ENCODE measurements around the gene CLEC11A. TPM values are rescaled to one million over a fixed set of nuclear protein-coding genes. Genes with fewer than 3 reads are reported as not detected.

The CLEC11A gene
- total RNA-seq, 1 donor, result 23.5 TPM

- TF ChIP-seq CTCF (IDR thresholded peaks at IDR 0.05; ENCODE audit: extremely low read depth, low read depth, low read length), result no peak
- Histone ChIP-seq H3K9me3 (ENCODE audit: low read depth, low read length) (no peaks in the 10 kb centered on the region), H3K27me3 (ENCODE audit: insufficient read depth, low read length) (no peaks in the 10 kb centered on the region), H3K27ac (ENCODE audit: low read depth, low read length) (no peak overlapping the region), H3K36me3 (ENCODE audit: insufficient read depth, low read length) (no peaks in the 10 kb centered on the region), H3K4me3 (ENCODE audit: insufficient read depth, low read length) (no peak overlapping the region), H2AFZ (ENCODE audit: low read length) (no peak overlapping the region), H4K20me1 (ENCODE audit: insufficient read depth, low read length) (peaks cover 5% of the 10 kb centered on the region), H3K4me1 (ENCODE audit: insufficient read depth, low read length) (no peaks in the 10 kb centered on the region), H3K4me2 (ENCODE audit: insufficient read depth, low read length) (no peak overlapping the region), H3K79me2 (ENCODE audit: insufficient read depth, low read length) (no peaks in the 10 kb centered on the region)
- DNase-seq (ENCODE audit: insufficient read length, low spot score, missing footprints), result peak; percentile 99
Measured at GRCh38 chr19:50679177-50680125, 43.7 kb upstream of the CLEC11A start.

GRCh38 chr19:50686310-50687032, 36.7 kb upstream of the CLEC11A start:
- H3K4me1 ChIP-seq (ENCODE audit: insufficient read depth, low read length), result no peaks in the 10 kb centered on the region
- H4K20me1 ChIP-seq (ENCODE audit: insufficient read depth, low read length), result no peaks in the 10 kb centered on the region
- no peaks in the 10 kb centered on the region for H3K27me3 ChIP-seq (ENCODE audit: insufficient read depth, low read length)

GRCh38 chr19:50688766-50689165, 34.4 kb upstream of the CLEC11A start:
- no peaks in the 10 kb centered on the region for H3K27me3 ChIP-seq (ENCODE audit: insufficient read depth, low read length)
- H3K9me3 ChIP-seq (ENCODE audit: low read depth, low read length), result no peaks in the 10 kb centered on the region
- DNase-seq (ENCODE audit: insufficient read length, low spot score, missing footprints), result no peak
- no peak overlapping the region for H3K4me2 ChIP-seq (ENCODE audit: insufficient read depth, low read length)
- H3K4me1 ChIP-seq (ENCODE audit: insufficient read depth, low read length), result no peaks in the 10 kb centered on the region
- no peak for TF ChIP-seq CTCF (IDR thresholded peaks at IDR 0.05; ENCODE audit: extremely low read depth, low read depth, low read length)
- no peak overlapping the region for H3K27ac ChIP-seq (ENCODE audit: low read depth, low read length)
- no peak overlapping the region for H2AFZ ChIP-seq (ENCODE audit: low read length)
- no peaks in the 10 kb centered on the region for H3K36me3 ChIP-seq (ENCODE audit: insufficient read depth, low read length)
- H4K20me1 ChIP-seq (ENCODE audit: insufficient read depth, low read length), result no peaks in the 10 kb centered on the region
- H3K4me3 ChIP-seq (ENCODE audit: insufficient read depth, low read length), result no peak overlapping the region
- H3K79me2 ChIP-seq (ENCODE audit: insufficient read depth, low read length), result no peaks in the 10 kb centered on the region

More at GRCh38 chr19:50686310-50687032, 36.7 kb upstream of the CLEC11A start:
- DNase-seq (ENCODE audit: insufficient read length, low spot score, missing footprints), result no peak
- no peak for TF ChIP-seq CTCF (IDR thresholded peaks at IDR 0.05; ENCODE audit: extremely low read depth, low read depth, low read length)
- Histone ChIP-seq H3K79me2 (ENCODE audit: insufficient read depth, low read length) (no peaks in the 10 kb centered on the region), H2AFZ (ENCODE audit: low read length) (no peak overlapping the region), H3K4me3 (ENCODE audit: insufficient read depth, low read length) (no peak overlapping the region), H3K36me3 (ENCODE audit: insufficient read depth, low read length) (no peaks in the 10 kb centered on the region), H3K4me2 (ENCODE audit: insufficient read depth, low read length) (no peak overlapping the region), H3K27ac (ENCODE audit: low read depth, low read length) (no peak overlapping the region), H3K9me3 (ENCODE audit: low read depth, low read length) (no peaks in the 10 kb centered on the region)

GRCh38 chr19:50690439-50690838, 32.7 kb upstream of the CLEC11A start:
- no peak overlapping the region for H3K27ac ChIP-seq (ENCODE audit: low read depth, low read length)
- H3K27me3 ChIP-seq (ENCODE audit: insufficient read depth, low read length), result peaks cover 6% of the 10 kb centered on the region
- no peaks in the 10 kb centered on the region for H3K4me1 ChIP-seq (ENCODE audit: insufficient read depth, low read length)
- H3K9me3 ChIP-seq (ENCODE audit: low read depth, low read length), result no peaks in the 10 kb centered on the region
- H3K36me3 ChIP-seq (ENCODE audit: insufficient read depth, low read length), result no peaks in the 10 kb centered on the region
- H3K4me2 ChIP-seq (ENCODE audit: insufficient read depth, low read length), result no peak overlapping the region
- H4K20me1 ChIP-seq (ENCODE audit: insufficient read depth, low read length), result peaks cover under 1% of the 10 kb centered on the region
- H3K79me2 ChIP-seq (ENCODE audit: insufficient read depth, low read length), result no peaks in the 10 kb centered on the region
- H3K4me3 ChIP-seq (ENCODE audit: insufficient read depth, low read length), result no peak overlapping the region
- DNase-seq (ENCODE audit: insufficient read length, low spot score, missing footprints), result no peak
- TF ChIP-seq CTCF (IDR thresholded peaks at IDR 0.05; ENCODE audit: extremely low read depth, low read depth, low read length), result no peak
- no peak overlapping the region for H2AFZ ChIP-seq (ENCODE audit: low read length)
